ENCODE results near the gene CREB1. TPM values are rescaled to one million over a fixed set of nuclear protein-coding genes. Genes with fewer than 3 reads are reported as not detected.

CREB1 gene
- total and polyA plus RNA-seq, 2 donors (not counting 1 experiment from before 2014, with no cell fraction given) = 37.7 to 47.4 TPM

- Histone ChIP-seq H4K20me1 (ENCODE audit: control insufficient read depth, extremely low read depth, insufficient read depth, low read length) (no peaks in the 10 kb centered on the region), H2AFZ (ENCODE audit: low read length) (no peak overlapping the region), H3K9me3 (ENCODE audit: control insufficient read depth, insufficient read depth, low read depth, low read length) (no peaks in the 10 kb centered on the region), H3K27ac (ENCODE audit: insufficient read depth, low read length) (no peak overlapping the region), H3K79me2 (ENCODE audit: control insufficient read depth, insufficient read depth, low read length) (no peaks in the 10 kb centered on the region), H3K27me3 (ENCODE audit: control insufficient read depth, insufficient read depth, low read length) (no peaks in the 10 kb centered on the region), H3K9ac (ENCODE audit: insufficient read depth, low read length) (no peak overlapping the region), H3K4me1 (ENCODE audit: control insufficient read depth, extremely low read depth, insufficient read depth, low read length) (no peaks in the 10 kb centered on the region), H3K4me2 (ENCODE audit: extremely low read depth, insufficient read depth, low read length) (no peak overlapping the region), H3K36me3 (ENCODE audit: control insufficient read depth, insufficient read depth, low read length) (no peaks in the 10 kb centered on the region), H3K4me3 (replicated peaks in 1 of 4; ENCODE audit: control extremely low read depth in 1 of 4, insufficient read depth in 1 of 4, low read depth in 3 of 4, low read length in 4 of 4) (no peak overlapping the region)
- DNase-seq (ENCODE audit: low read depth in 2 of 2) = no peak
- TF ChIP-seq CTCF (conservative IDR thresholded peaks at IDR 0.05 in 1 of 2, IDR thresholded peaks at IDR 0.05 in 1 of 2; ENCODE audit: low read depth in 1 of 2, low read length in 2 of 2) (no peak), EZH2 (IDR thresholded peaks at IDR 0.05; ENCODE audit: low read length, missing control alignments) (no peak)
These were observed 39.3 kb upstream of the CREB1 start for GRCh38 chr2:207490441-207490840.

GRCh38 chr2:207491086-207491485 lies 38.7 kb upstream of the CREB1 start:
- Histone ChIP-seq H3K27ac (ENCODE audit: insufficient read depth, low read length) (no peak overlapping the region), H3K36me3 (ENCODE audit: control insufficient read depth, insufficient read depth, low read length) (no peaks in the 10 kb centered on the region), H3K4me3 (replicated peaks in 1 of 4; ENCODE audit: control extremely low read depth in 1 of 4, insufficient read depth in 1 of 4, low read depth in 3 of 4, low read length in 4 of 4) (no peak overlapping the region), H3K4me2 (ENCODE audit: extremely low read depth, insufficient read depth, low read length) (no peak overlapping the region), H3K4me1 (ENCODE audit: control insufficient read depth, extremely low read depth, insufficient read depth, low read length) (no peaks in the 10 kb centered on the region), H3K9me3 (ENCODE audit: control insufficient read depth, insufficient read depth, low read depth, low read length) (no peaks in the 10 kb centered on the region), H3K79me2 (ENCODE audit: control insufficient read depth, insufficient read depth, low read length) (no peaks in the 10 kb centered on the region), H3K27me3 (ENCODE audit: control insufficient read depth, insufficient read depth, low read length) (no peaks in the 10 kb centered on the region), H2AFZ (ENCODE audit: low read length) (no peak overlapping the region), H4K20me1 (ENCODE audit: control insufficient read depth, extremely low read depth, insufficient read depth, low read length) (no peaks in the 10 kb centered on the region), H3K9ac (ENCODE audit: insufficient read depth, low read length) (no peak overlapping the region)
- no peak for TF ChIP-seq EZH2 (IDR thresholded peaks at IDR 0.05; ENCODE audit: low read length, missing control alignments)
- TF ChIP-seq CTCF (conservative IDR thresholded peaks at IDR 0.05 in 1 of 2, IDR thresholded peaks at IDR 0.05 in 1 of 2; ENCODE audit: low read depth in 1 of 2, low read length in 2 of 2) = no peak
- no peak for DNase-seq (ENCODE audit: low read depth in 2 of 2)

- Histone ChIP-seq H3K9me3 (ENCODE audit: control insufficient read depth, insufficient read depth, low read depth, low read length) (no peaks in the 10 kb centered on the region), H3K4me2 (ENCODE audit: extremely low read depth, insufficient read depth, low read length) (no peak overlapping the region), H3K36me3 (ENCODE audit: control insufficient read depth, insufficient read depth, low read length) (no peaks in the 10 kb centered on the region), H4K20me1 (ENCODE audit: control insufficient read depth, extremely low read depth, insufficient read depth, low read length) (no peaks in the 10 kb centered on the region), H3K27ac (ENCODE audit: insufficient read depth, low read length) (no peak overlapping the region), H3K27me3 (ENCODE audit: control insufficient read depth, insufficient read depth, low read length) (no peaks in the 10 kb centered on the region), H2AFZ (ENCODE audit: low read length) (no peak overlapping the region), H3K4me3 (replicated peaks in 1 of 4; ENCODE audit: control extremely low read depth in 1 of 4, insufficient read depth in 1 of 4, low read depth in 3 of 4, low read length in 4 of 4) (no peak overlapping the region), H3K4me1 (ENCODE audit: control insufficient read depth, extremely low read depth, insufficient read depth, low read length) (no peaks in the 10 kb centered on the region), H3K79me2 (ENCODE audit: control insufficient read depth, insufficient read depth, low read length) (no peaks in the 10 kb centered on the region), H3K9ac (ENCODE audit: insufficient read depth, low read length) (no peak overlapping the region)
- no peak for TF ChIP-seq CTCF (conservative IDR thresholded peaks at IDR 0.05 in 1 of 2, IDR thresholded peaks at IDR 0.05 in 1 of 2; ENCODE audit: low read depth in 1 of 2, low read length in 2 of 2)
- no peak for TF ChIP-seq EZH2 (IDR thresholded peaks at IDR 0.05; ENCODE audit: low read length, missing control alignments)
- DNase-seq (ENCODE audit: low read depth in 2 of 2) = no peak
These were observed 37.8 kb upstream of the CREB1 start for GRCh38 chr2:207491956-207492355.
